ENCODE results near the gene UBXN6.

UBXN6 gene

GRCh38 chr19:4499318-4499717 is 41.7 kb upstream of the UBXN6 start:
- H3K36me3 ChIP-seq (ENCODE audit: control insufficient read depth in 4 of 4, insufficient read depth in 4 of 4, low read length in 3 of 4), result peaks cover 0 to 76% (median 52%) of the 10 kb centered on the region in 4 experiments
- ChIA-PET CTCF (interaction anchor here (1.1 kb wide), 1 partner anchor 26 kb away, joined by 4 read pairs; no protein-coding TSS in a partner anchor), POLR2A (no interaction called here)

DNA sequence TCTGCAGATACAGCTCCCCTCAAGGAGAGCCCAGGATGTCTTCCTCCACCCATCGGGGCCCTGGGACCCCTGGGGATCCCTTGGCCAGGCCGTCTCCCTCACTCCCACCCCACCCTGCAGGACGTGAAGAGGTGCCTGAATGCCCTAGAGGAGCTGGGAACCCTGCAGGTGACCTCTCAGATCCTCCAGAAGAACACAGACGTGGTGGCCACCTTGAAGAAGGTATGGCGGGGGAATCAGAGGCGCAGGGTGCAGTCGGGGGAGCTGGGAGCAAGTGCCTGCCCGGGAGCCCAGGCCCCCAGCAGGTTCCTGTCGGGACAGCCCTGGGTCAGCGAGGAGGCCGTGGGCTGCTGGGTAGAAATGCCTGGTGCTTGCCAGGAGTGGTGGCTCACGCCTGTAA is 41.1 kb upstream of the UBXN6 start:
- Histone ChIP-seq H3K4me1 (ENCODE audit: control extremely low read depth in 1 of 4, control insufficient read depth in 4 of 4, insufficient read depth in 4 of 4, low read length in 3 of 4) (no peaks in the 10 kb centered on the region), H3K4me3 (ENCODE audit: control insufficient read depth in 1 of 7, extremely low read depth in 1 of 7, insufficient read depth in 4 of 7, low read depth in 2 of 7, low read length in 6 of 7) (no peak overlapping the region), H3K27ac (ENCODE audit: insufficient read depth in 1 of 2, low read depth in 1 of 2, low read length in 2 of 2, poor library complexity in 1 of 2, severe bottlenecking in 2 of 2) (no peak overlapping the region), H3K9me3 (ENCODE audit: control extremely low read depth in 1 of 5, control insufficient read depth in 4 of 5, insufficient read depth in 2 of 5, low read depth in 1 of 5, low read length in 4 of 5) (no peaks in the 10 kb centered on the region), H3K27me3 (replicated peaks in 2 of 5; ENCODE audit: control insufficient read depth in 4 of 5, insufficient read depth in 5 of 5, low read length in 4 of 5) (no peaks in the 10 kb centered on the region), H3K36me3 (ENCODE audit: control insufficient read depth in 4 of 4, insufficient read depth in 4 of 4, low read length in 3 of 4) (peaks cover 0 to 81% (median 54%) of the 10 kb centered on the region in 4 experiments)
- ChIA-PET POLR2A (no interaction called here), CTCF (no interaction called here)
- 91% methylated on average over 11 of the region's 12 CpGs for WGBS (ENCODE audit: insufficient coverage)
- no peak for DNase-seq

More at GRCh38 chr19:4499318-4499717, 41.7 kb upstream of the UBXN6 start:
- Histone ChIP-seq H3K4me1 (ENCODE audit: control extremely low read depth in 1 of 4, control insufficient read depth in 4 of 4, insufficient read depth in 4 of 4, low read length in 3 of 4) (no peaks in the 10 kb centered on the region), H3K4me3 (ENCODE audit: control insufficient read depth in 1 of 7, extremely low read depth in 1 of 7, insufficient read depth in 4 of 7, low read depth in 2 of 7, low read length in 6 of 7) (no peak overlapping the region), H3K9me3 (ENCODE audit: control extremely low read depth in 1 of 5, control insufficient read depth in 4 of 5, insufficient read depth in 2 of 5, low read depth in 1 of 5, low read length in 4 of 5) (no peaks in the 10 kb centered on the region), H3K27ac (ENCODE audit: insufficient read depth in 1 of 2, low read depth in 1 of 2, low read length in 2 of 2, poor library complexity in 1 of 2, severe bottlenecking in 2 of 2) (no peak overlapping the region), H3K27me3 (replicated peaks in 2 of 5; ENCODE audit: control insufficient read depth in 4 of 5, insufficient read depth in 5 of 5, low read length in 4 of 5) (no peaks in the 10 kb centered on the region)
- no peak for DNase-seq
- WGBS (ENCODE audit: insufficient coverage), result 93% methylated on average over 19 of the region's 23 CpGs

DNA sequence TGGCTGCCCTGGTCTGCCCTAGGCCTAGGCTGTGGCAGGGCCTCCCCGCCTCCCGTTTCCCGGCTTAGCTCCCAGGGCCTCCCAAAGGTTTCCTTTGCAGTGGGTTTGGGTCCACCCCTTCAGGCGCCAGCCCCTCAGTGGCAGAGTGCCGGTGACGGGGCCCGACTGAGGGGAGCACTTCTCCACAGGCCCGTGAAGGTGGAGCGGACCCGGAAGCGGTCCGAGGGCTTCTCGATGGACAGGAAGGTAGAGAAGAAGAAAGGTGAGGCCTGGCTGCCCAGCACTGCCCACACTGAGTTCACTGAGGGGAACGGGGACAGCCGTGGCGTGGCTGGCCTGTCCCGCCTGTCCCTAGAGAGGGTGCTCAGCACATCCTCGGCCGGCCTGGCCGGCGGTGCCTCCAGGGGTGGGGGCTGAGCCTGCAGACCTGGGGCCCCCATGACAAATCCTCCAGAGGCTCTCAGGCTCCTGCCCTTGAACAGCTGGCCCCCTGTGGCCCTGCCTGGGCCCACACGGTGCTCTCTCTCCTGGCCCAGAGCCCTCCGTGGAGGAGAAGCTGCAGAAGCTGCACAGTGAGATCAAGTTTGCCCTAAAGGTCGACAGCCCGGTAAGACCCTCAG is 40.3 kb upstream of the UBXN6 start:
- no peaks in the 10 kb centered on the region for H3K4me1 ChIP-seq (ENCODE audit: control extremely low read depth in 1 of 4, control insufficient read depth in 4 of 4, insufficient read depth in 4 of 4, low read length in 3 of 4)
- no peaks in the 10 kb centered on the region for H3K9me3 ChIP-seq (ENCODE audit: control extremely low read depth in 1 of 5, control insufficient read depth in 4 of 5, insufficient read depth in 2 of 5, low read depth in 1 of 5, low read length in 4 of 5)
- no peak overlapping the region for H3K27ac ChIP-seq (ENCODE audit: insufficient read depth in 1 of 2, low read depth in 1 of 2, low read length in 2 of 2, poor library complexity in 1 of 2, severe bottlenecking in 2 of 2)
- ChIA-PET POLR2A (no interaction called here), CTCF (interaction anchor here (0.5 kb wide), 1 partner anchor 27 kb away, joined by 3 read pairs; no protein-coding TSS in a partner anchor)
- 98% methylated on average over 18 of the region's 25 CpGs for WGBS (ENCODE audit: insufficient coverage)
- H3K4me3 ChIP-seq (ENCODE audit: control insufficient read depth in 1 of 7, extremely low read depth in 1 of 7, insufficient read depth in 4 of 7, low read depth in 2 of 7, low read length in 6 of 7), result no peak overlapping the region
- no peaks in the 10 kb centered on the region for H3K27me3 ChIP-seq (replicated peaks in 2 of 5; ENCODE audit: control insufficient read depth in 4 of 5, insufficient read depth in 5 of 5, low read length in 4 of 5)
- H3K36me3 ChIP-seq (ENCODE audit: control insufficient read depth in 4 of 4, insufficient read depth in 4 of 4, low read length in 3 of 4), result peaks cover 0 to 80% (median 57%) of the 10 kb centered on the region in 4 experiments
- DNase-seq, result no peak

- no peaks in the 10 kb centered on the region for H3K9me3 ChIP-seq (ENCODE audit: control extremely low read depth in 1 of 5, control insufficient read depth in 4 of 5, insufficient read depth in 2 of 5, low read depth in 1 of 5, low read length in 4 of 5)
- POLR2A ChIA-PET, result no interaction called here
- CTCF ChIA-PET, result no interaction called here
- no peak overlapping the region for H3K27ac ChIP-seq (ENCODE audit: insufficient read depth in 1 of 2, low read depth in 1 of 2, low read length in 2 of 2, poor library complexity in 1 of 2, severe bottlenecking in 2 of 2)
- no peak for DNase-seq
- 100% methylated on average over 7 of the region's 18 CpGs for WGBS (ENCODE audit: insufficient coverage)
- H3K27me3 ChIP-seq (replicated peaks in 2 of 5; ENCODE audit: control insufficient read depth in 4 of 5, insufficient read depth in 5 of 5, low read length in 4 of 5), result no peaks in the 10 kb centered on the region
- no peak overlapping the region for H3K4me3 ChIP-seq (ENCODE audit: control insufficient read depth in 1 of 7, extremely low read depth in 1 of 7, insufficient read depth in 4 of 7, low read depth in 2 of 7, low read length in 6 of 7)
- H3K36me3 ChIP-seq (ENCODE audit: control insufficient read depth in 4 of 4, insufficient read depth in 4 of 4, low read length in 3 of 4), result peaks cover 5 to 81% (median 52%) of the 10 kb centered on the region in 4 experiments
- no peaks in the 10 kb centered on the region for H3K4me1 ChIP-seq (ENCODE audit: control extremely low read depth in 1 of 4, control insufficient read depth in 4 of 4, insufficient read depth in 4 of 4, low read length in 3 of 4)
These were observed 38.7 kb upstream of the UBXN6 start for GRCh38 chr19:4496304-4496703.

DNA sequence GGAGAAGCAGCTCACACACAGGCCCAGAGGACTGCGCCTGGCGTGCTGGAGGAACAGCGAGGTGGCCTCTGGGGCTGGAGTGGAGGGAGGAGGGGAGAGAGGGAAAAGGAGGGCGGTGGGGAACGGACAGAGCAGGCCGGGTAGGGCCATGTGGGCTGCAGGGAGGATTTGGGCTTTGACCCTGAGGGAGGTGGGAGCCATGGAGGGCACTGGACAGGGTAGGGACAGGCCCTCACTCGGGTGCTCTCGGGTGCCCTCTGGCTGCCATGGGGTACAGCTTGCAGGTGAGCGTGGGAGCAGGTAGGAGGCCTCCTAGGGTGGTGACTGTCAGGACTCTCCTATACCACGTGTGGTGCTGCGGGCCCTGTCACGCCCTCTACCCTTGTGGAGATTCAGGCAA is 37.9 kb upstream of the UBXN6 start:
- Histone ChIP-seq H3K36me3 (ENCODE audit: control insufficient read depth in 4 of 4, insufficient read depth in 4 of 4, low read length in 3 of 4) (peaks cover 5 to 76% (median 49%) of the 10 kb centered on the region in 4 experiments), H3K9me3 (ENCODE audit: control extremely low read depth in 1 of 5, control insufficient read depth in 4 of 5, insufficient read depth in 2 of 5, low read depth in 1 of 5, low read length in 4 of 5) (no peaks in the 10 kb centered on the region), H3K27me3 (replicated peaks in 2 of 5; ENCODE audit: control insufficient read depth in 4 of 5, insufficient read depth in 5 of 5, low read length in 4 of 5) (no peaks in the 10 kb centered on the region), H3K4me1 (ENCODE audit: control extremely low read depth in 1 of 4, control insufficient read depth in 4 of 4, insufficient read depth in 4 of 4, low read length in 3 of 4) (no peaks in the 10 kb centered on the region), H3K27ac (ENCODE audit: insufficient read depth in 1 of 2, low read depth in 1 of 2, low read length in 2 of 2, poor library complexity in 1 of 2, severe bottlenecking in 2 of 2) (no peak overlapping the region), H3K4me3 (ENCODE audit: control insufficient read depth in 1 of 7, extremely low read depth in 1 of 7, insufficient read depth in 4 of 7, low read depth in 2 of 7, low read length in 6 of 7) (no peak overlapping the region)
- 99% methylated on average over 12 of the region's 12 CpGs for WGBS (ENCODE audit: insufficient coverage)
- CTCF ChIA-PET, result interaction anchor here (0.5 kb wide), 1 partner anchor 87 kb away, joined by 3 read pairs; no protein-coding TSS in a partner anchor
- POLR2A ChIA-PET, result interaction anchor here (0.6 kb wide), 1 partner anchor 215 kb away, joined by 5 read pairs; no protein-coding TSS in a partner anchor
- DNase-seq, result no peak

DNA sequence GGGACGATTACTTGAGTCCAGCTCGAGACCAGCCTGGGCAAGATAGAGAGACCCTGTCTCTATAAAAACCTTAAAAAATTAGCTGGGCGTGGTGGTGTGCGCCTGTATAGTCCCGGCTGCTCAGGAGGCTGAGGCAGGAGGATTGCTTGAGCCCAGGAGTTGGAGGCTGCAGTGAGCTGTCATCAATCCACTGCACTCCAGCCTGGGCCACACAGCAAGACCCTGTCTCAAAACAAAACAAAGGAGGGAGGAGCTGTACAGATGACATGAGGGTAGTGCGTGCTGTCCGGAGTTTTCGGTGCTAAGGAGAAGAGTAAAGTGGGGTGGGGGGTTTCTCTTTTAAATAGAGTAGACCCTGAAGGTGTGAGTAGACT is 37.1 kb upstream of the UBXN6 start:
- Histone ChIP-seq H3K4me1 (ENCODE audit: control extremely low read depth in 1 of 4, control insufficient read depth in 4 of 4, insufficient read depth in 4 of 4, low read length in 3 of 4) (no peaks in the 10 kb centered on the region), H3K4me3 (ENCODE audit: control insufficient read depth in 1 of 7, extremely low read depth in 1 of 7, insufficient read depth in 4 of 7, low read depth in 2 of 7, low read length in 6 of 7) (no peak overlapping the region), H3K9me3 (ENCODE audit: control extremely low read depth in 1 of 5, control insufficient read depth in 4 of 5, insufficient read depth in 2 of 5, low read depth in 1 of 5, low read length in 4 of 5) (no peaks in the 10 kb centered on the region), H3K36me3 (ENCODE audit: control insufficient read depth in 4 of 4, insufficient read depth in 4 of 4, low read length in 3 of 4) (peaks cover 5 to 78% (median 49%) of the 10 kb centered on the region in 4 experiments), H3K27ac (ENCODE audit: insufficient read depth in 1 of 2, low read depth in 1 of 2, low read length in 2 of 2, poor library complexity in 1 of 2, severe bottlenecking in 2 of 2) (no peak overlapping the region), H3K27me3 (replicated peaks in 2 of 5; ENCODE audit: control insufficient read depth in 4 of 5, insufficient read depth in 5 of 5, low read length in 4 of 5) (no peaks in the 10 kb centered on the region)
- CTCF ChIA-PET, result no interaction called here
- POLR2A ChIA-PET, result no interaction called here
- no peak for DNase-seq
- WGBS (ENCODE audit: insufficient coverage), result 95% methylated on average over 8 of the region's 8 CpGs

DNA sequence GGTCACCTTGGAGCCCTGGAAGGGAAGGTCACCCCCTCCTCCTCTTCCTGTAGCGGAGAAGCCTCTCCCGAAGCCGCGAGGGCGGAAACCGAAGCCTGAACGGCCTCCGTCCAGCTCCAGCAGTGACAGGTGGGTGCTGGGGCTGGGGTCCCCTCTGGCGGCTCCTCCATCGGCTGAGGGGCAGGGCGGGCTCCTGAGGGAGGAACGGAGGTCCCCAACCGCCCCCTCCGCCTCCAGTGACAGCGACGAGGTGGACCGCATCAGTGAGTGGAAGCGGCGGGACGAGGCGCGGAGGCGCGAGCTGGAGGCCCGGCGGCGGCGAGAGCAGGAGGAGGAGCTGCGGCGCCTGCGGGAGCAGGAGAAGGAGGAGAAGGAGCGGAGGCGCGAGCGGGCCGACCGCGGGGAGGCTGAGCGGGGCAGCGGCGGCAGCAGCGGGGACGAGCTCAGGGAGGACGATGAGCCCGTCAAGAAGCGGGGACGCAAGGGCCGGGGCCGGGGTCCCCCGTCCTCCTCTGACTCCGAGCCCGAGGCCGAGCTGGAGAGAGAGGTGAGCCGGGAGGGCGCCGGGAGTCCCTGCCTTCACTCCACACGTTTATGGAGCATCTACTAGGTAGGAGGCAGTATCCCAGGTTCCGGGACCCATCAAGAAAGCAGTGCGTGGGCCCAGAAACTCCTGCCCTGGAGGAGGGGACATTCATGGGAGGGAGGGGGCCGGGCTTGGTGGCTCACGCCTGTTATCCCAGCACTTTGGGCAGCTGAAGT is 36.5 kb upstream of the UBXN6 start:
- ChIA-PET POLR2A (no interaction called here), CTCF (no interaction called here)
- Histone ChIP-seq H3K27me3 (replicated peaks in 2 of 5; ENCODE audit: control insufficient read depth in 4 of 5, insufficient read depth in 5 of 5, low read length in 4 of 5) (no peaks in the 10 kb centered on the region), H3K36me3 (ENCODE audit: control insufficient read depth in 4 of 4, insufficient read depth in 4 of 4, low read length in 3 of 4) (peaks cover 7 to 82% (median 48%) of the 10 kb centered on the region in 4 experiments), H3K27ac (ENCODE audit: insufficient read depth in 1 of 2, low read depth in 1 of 2, low read length in 2 of 2, poor library complexity in 1 of 2, severe bottlenecking in 2 of 2) (no peak overlapping the region), H3K9me3 (ENCODE audit: control extremely low read depth in 1 of 5, control insufficient read depth in 4 of 5, insufficient read depth in 2 of 5, low read depth in 1 of 5, low read length in 4 of 5) (no peaks in the 10 kb centered on the region), H3K4me3 (ENCODE audit: control insufficient read depth in 1 of 7, extremely low read depth in 1 of 7, insufficient read depth in 4 of 7, low read depth in 2 of 7, low read length in 6 of 7) (no peak overlapping the region), H3K4me1 (ENCODE audit: control extremely low read depth in 1 of 4, control insufficient read depth in 4 of 4, insufficient read depth in 4 of 4, low read length in 3 of 4) (no peaks in the 10 kb centered on the region)
- 98% methylated on average over 50 of the region's 61 CpGs for WGBS (ENCODE audit: insufficient coverage)
- DNase-seq, result no peak
